ENCODE results near the gene ZNF677.
"Not testable (repeated sequence)": the region's sequence is repeated elsewhere in the genome, so short reads cannot be mapped to it uniquely, and the experiment has no call there.

Gene ZNF677

DNA sequence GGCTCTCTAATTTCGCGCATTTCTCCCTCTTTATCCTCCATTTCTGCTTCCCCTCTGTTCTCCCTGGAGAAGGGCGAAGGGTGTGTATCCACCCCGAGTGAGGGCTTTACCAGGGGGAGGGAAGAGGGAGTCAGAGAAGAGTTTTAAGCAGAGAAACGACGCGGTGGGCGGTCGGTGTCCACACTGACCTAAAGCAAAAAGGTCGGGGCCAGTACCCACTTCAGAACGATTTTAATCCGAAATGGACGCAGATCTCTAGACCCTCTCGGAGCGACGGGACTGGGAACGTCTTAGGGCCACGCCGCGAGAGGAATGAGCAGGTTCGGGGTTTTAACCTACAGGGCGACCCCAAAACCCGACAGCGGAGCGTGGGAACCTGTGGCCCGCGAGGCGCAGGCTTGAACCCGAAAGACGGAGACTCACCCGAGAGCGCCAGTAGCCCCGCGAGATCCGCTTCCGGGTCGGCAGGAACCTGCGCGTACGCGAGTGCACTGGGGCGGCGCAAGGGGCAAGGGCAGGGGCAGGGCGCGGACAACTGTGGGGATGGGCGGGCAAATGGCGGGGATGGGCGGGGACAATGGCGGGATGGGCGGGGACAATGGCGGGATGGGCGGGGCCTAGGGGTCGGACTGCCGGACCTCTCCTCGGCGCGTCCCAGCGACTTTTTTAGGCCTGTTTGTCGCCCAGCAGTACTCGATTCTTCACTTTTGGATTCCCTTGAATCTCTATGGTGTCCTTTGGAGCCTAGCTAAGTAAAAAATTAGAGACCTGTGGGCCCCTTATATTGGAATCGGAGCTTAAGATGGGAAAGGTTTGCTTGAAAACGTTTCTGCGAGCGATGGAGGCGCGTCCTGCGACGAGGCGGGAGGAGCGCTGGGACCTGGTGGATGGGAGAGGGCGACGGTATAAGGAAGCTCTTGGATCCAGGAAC is at the start of gene ZNF677:
Gene ZNF677, minus strand, starts transcription at position 463 of the 931 bp plus-strand sequence. CDS start 3,323 bp downstream, outside the sequence.
- peak; percentile 99 for ATAC-seq (ENCODE audit: low read depth)

DNA sequence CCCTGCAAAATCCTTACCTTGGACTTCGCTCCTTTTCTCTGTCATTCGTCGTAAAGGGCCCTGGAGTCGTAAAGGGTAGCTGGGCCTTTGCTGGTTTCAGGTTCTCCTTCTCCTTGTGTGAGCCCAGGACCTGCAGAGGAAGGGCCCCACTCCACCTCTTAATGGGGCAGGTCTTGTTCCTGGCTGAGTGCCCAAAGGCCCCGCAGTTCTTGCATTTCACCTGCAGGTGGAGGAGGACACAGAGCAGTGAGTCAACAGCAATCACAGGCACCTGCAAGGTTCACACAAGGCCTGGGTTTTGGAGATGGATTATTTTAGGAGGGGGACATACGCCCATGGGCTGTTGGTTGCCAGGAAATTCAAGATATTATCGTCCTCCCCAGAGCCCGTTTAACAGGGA is 46.7 kb upstream of the ZNF677 start:
- DNase-seq (ENCODE audit: low spot score); ATAC-seq (ENCODE audit: low read depth); H3K4me1 ChIP-seq (ENCODE audit: insufficient read depth, poor library complexity, severe bottlenecking); H3K9me3 ChIP-seq (ENCODE audit: severe bottlenecking); H3K4me3 ChIP-seq (ENCODE audit: severe bottlenecking); H3K27ac ChIP-seq (ENCODE audit: poor library complexity, severe bottlenecking); H3K27me3 ChIP-seq (ENCODE audit: insufficient read depth, poor library complexity, severe bottlenecking); H3K36me3 ChIP-seq (ENCODE audit: low read depth): not testable (repeated sequence)

More for the DNA sequence above, at the start of gene ZNF677:
- peak within 1 kb of the TSS; percentile 16 for H3K27ac ChIP-seq (ENCODE audit: poor library complexity, severe bottlenecking)
- DNase-seq (ENCODE audit: low spot score) = peak; percentile 90
- H3K4me1 ChIP-seq (ENCODE audit: insufficient read depth, poor library complexity, severe bottlenecking) = no peaks in the 10 kb centered on the region
- TF ChIP-seq CTCF (IDR thresholded peaks at IDR 0.05; ENCODE audit: poor library complexity, severe bottlenecking) = no peak
- peak within 1 kb of the TSS; percentile 46 for H3K4me3 ChIP-seq (ENCODE audit: severe bottlenecking)
- H3K9me3 ChIP-seq (ENCODE audit: severe bottlenecking) = peaks cover 4% of the 10 kb centered on the region
- peaks cover 19% of the 10 kb centered on the region for H3K36me3 ChIP-seq (ENCODE audit: low read depth)
- no peaks in the 10 kb centered on the region for H3K27me3 ChIP-seq (ENCODE audit: insufficient read depth, poor library complexity, severe bottlenecking)

- H3K4me3 ChIP-seq (ENCODE audit: severe bottlenecking) = no peak overlapping the region
- no peak overlapping the region for H3K27ac ChIP-seq (ENCODE audit: poor library complexity, severe bottlenecking)
- no peak for ATAC-seq (ENCODE audit: low read depth)
- DNase-seq (ENCODE audit: low spot score) = no peak
- H3K27me3 ChIP-seq (ENCODE audit: insufficient read depth, poor library complexity, severe bottlenecking) = no peaks in the 10 kb centered on the region
- H3K9me3 ChIP-seq (ENCODE audit: severe bottlenecking) = peaks cover 10% of the 10 kb centered on the region
- H3K36me3 ChIP-seq (ENCODE audit: low read depth) = no peaks in the 10 kb centered on the region
- H3K4me1 ChIP-seq (ENCODE audit: insufficient read depth, poor library complexity, severe bottlenecking) = no peaks in the 10 kb centered on the region
- no peak for TF ChIP-seq CTCF (IDR thresholded peaks at IDR 0.05; ENCODE audit: poor library complexity, severe bottlenecking)
These were observed 40.2 kb upstream of the ZNF677 start for GRCh38 chr19:53294786-53295441.

- Histone ChIP-seq H3K9me3 (ENCODE audit: severe bottlenecking) (peaks cover 10% of the 10 kb centered on the region), H3K27me3 (ENCODE audit: insufficient read depth, poor library complexity, severe bottlenecking) (no peaks in the 10 kb centered on the region), H3K4me1 (ENCODE audit: insufficient read depth, poor library complexity, severe bottlenecking) (no peaks in the 10 kb centered on the region), H3K36me3 (ENCODE audit: low read depth) (no peaks in the 10 kb centered on the region), H3K27ac (ENCODE audit: poor library complexity, severe bottlenecking) (no peak overlapping the region), H3K4me3 (ENCODE audit: severe bottlenecking) (no peak overlapping the region)
- no peak for TF ChIP-seq CTCF (IDR thresholded peaks at IDR 0.05; ENCODE audit: poor library complexity, severe bottlenecking)
- no peak for DNase-seq (ENCODE audit: low spot score)
- ATAC-seq (ENCODE audit: low read depth) = no peak
These were observed 36.3 kb upstream of the ZNF677 start for GRCh38 chr19:53290758-53291549.

DNA sequence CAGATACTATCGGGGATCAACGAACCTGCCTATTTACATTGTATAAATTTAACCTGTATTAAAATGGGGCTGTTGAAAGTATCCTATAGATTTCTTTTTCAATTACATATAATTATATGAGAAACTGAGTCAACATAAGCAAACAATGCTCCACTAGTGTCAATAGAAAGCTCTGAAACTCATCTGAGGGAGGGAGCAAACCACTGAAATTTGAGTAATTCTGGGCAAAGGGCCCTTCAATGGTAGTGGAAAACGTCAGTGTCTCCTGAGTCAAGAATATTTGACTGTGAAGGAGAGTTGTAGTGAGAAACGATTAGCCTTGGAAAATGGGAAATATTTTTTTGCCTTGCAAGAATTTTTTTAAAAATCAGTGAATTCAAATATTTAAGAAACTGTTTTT is 30.4 kb upstream of the ZNF677 start:
- Histone ChIP-seq H3K27me3 (ENCODE audit: insufficient read depth, poor library complexity, severe bottlenecking) (no peaks in the 10 kb centered on the region), H3K4me1 (ENCODE audit: insufficient read depth, poor library complexity, severe bottlenecking) (no peaks in the 10 kb centered on the region), H3K4me3 (ENCODE audit: severe bottlenecking) (no peak overlapping the region), H3K9me3 (ENCODE audit: severe bottlenecking) (no peaks in the 10 kb centered on the region), H3K36me3 (ENCODE audit: low read depth) (no peaks in the 10 kb centered on the region), H3K27ac (ENCODE audit: poor library complexity, severe bottlenecking) (no peak overlapping the region)
- no peak for DNase-seq (ENCODE audit: low spot score)
- no peak for ATAC-seq (ENCODE audit: low read depth)
- no peak for TF ChIP-seq CTCF (IDR thresholded peaks at IDR 0.05; ENCODE audit: poor library complexity, severe bottlenecking)

- not testable (repeated sequence) for H3K27me3 ChIP-seq (ENCODE audit: insufficient read depth, poor library complexity, severe bottlenecking); H3K4me1 ChIP-seq (ENCODE audit: insufficient read depth, poor library complexity, severe bottlenecking); DNase-seq (ENCODE audit: low spot score); H3K4me3 ChIP-seq (ENCODE audit: severe bottlenecking); H3K9me3 ChIP-seq (ENCODE audit: severe bottlenecking); H3K27ac ChIP-seq (ENCODE audit: poor library complexity, severe bottlenecking); H3K36me3 ChIP-seq (ENCODE audit: low read depth); ATAC-seq (ENCODE audit: low read depth)
These were observed 27.3 kb upstream of the ZNF677 start for GRCh38 chr19:53281947-53282346.
